ENCODE results near the gene TMEM238L. TPM values are rescaled to one million over a fixed set of nuclear protein-coding genes. Genes with fewer than 3 reads are reported as not detected.

TMEM238L gene
- total RNA-seq, 1 donor = not detected

DNA sequence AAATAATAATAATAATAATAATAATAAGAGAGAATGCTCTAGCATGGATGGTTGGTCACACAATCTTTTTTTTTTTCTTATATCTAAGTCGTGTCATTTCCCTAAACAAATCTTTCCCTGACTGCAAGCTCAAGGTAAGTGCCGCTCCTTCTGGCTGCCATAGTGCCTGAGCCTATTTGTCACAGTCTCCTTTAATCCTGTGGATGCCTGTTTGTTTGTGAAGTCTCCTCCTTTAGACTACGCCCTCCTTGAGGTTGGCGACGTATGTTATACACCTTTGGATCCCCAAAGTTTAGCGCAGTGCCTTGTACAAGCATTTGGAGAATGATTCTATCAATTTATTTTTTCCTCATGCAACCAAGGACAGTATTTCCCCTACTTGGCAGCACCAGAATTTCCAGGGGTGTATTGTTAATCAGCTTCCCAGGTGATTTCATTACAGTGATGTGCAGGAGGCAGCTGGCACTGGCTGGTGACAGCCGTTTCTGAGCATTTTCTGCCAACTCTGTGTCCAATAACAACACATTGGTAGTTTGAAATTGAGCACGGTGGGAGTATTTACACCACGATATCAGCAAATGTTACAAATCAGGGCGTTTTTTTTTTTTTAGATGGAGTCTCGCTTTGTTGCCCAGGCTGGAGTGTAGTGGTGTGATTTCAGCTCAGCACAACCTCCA, 26.6 kb downstream of the TMEM238L start:
- no peak overlapping the region for H3K4me3 ChIP-seq (ENCODE audit: low read depth, low read length)
- TF ChIP-seq, protein P1, sequence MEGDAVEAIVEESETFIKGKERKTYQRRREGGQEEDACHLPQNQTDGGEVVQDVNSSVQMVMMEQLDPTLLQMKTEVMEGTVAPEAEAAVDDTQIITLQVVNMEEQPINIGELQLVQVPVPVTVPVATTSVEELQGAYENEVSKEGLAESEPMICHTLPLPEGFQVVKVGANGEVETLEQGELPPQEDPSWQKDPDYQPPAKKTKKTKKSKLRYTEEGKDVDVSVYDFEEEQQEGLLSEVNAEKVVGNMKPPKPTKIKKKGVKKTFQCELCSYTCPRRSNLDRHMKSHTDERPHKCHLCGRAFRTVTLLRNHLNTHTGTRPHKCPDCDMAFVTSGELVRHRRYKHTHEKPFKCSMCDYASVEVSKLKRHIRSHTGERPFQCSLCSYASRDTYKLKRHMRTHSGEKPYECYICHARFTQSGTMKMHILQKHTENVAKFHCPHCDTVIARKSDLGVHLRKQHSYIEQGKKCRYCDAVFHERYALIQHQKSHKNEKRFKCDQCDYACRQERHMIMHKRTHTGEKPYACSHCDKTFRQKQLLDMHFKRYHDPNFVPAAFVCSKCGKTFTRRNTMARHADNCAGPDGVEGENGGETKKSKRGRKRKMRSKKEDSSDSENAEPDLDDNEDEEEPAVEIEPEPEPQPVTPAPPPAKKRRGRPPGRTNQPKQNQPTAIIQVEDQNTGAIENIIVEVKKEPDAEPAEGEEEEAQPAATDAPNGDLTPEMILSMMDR (IDR thresholded peaks at IDR 0.05; ENCODE audit: insufficient read depth, low read depth, low read length) = no peak
- DNase-seq (ENCODE audit: low read depth) = no peak

DNA sequence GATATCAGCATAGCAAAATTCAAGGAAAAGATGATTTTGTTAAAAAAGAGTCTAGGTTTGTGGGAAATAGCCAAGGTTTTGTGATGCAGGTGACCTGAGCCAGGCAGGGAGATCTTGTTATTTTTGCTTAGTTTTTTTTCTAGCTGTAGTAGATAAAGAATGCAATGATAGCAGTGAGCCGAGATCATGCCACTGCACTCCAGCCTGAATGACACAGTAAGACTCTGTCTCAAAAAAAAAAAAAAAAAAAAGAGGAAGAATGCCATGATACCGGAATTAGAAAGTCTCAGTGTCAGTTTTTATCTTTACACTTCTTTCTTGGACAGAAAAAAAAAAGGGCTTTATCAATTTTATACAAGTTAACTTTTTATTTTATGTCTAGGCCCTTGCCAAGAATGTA, 27.5 kb downstream of the TMEM238L start:
- TF ChIP-seq, protein P1 (IDR thresholded peaks at IDR 0.05; ENCODE audit: insufficient read depth, low read depth, low read length) = no peak
- no peak for DNase-seq (ENCODE audit: low read depth)
- no peak overlapping the region for H3K4me3 ChIP-seq (ENCODE audit: low read depth, low read length)

DNA sequence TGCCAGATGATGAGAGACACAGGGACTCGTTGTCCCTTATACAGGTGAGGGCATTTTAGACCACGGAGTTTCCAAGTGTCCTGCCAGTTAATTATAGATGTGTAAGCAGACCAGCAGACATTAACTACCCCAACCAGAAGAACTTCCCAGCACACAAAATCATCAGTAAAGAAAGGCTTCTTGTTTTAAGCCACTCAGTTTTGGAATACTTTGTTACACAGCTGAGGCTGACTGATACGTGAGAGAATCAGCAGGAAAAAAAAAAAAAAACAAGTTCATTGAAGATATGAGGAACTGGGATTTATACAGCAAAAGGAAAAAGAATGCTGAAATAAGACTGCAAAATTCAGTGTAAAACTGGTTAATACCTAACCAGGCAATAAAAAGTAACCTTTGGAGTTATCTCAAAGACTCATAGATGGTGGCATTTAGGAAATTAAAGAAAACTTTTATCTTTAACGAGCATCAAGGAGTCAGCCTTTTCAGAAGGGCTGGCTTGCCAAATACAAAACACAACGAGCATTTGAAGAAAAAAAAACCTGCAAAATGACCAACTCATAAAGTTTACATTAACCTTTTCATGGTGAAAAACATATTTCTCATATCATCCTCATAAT, 28.1 kb downstream of the TMEM238L start:
- TF ChIP-seq, protein P1 (IDR thresholded peaks at IDR 0.05; ENCODE audit: insufficient read depth, low read depth, low read length) = no peak
- DNase-seq (ENCODE audit: low read depth) = no peak
- no peak overlapping the region for H3K4me3 ChIP-seq (ENCODE audit: low read depth, low read length)

DNA sequence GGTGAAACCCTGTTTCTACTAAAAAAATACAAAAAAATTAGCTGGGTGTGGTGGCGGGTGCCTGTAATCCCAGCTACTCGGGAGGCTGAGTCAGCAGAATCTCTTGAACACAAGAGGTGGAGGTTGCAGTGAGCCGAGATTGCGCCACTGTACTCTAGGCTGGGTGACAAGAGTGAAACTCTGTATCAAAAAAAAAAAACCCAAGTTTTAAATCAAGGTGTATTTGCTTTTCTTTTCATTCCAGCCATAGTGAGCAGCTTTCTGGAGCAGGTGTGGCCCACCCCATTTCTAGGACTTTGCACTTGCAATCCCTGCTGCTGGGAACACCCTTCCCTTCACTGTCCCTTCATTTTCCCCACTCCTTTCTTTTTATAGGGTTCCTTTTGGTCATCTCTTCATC, 28.8 kb downstream of the TMEM238L start:
- DNase-seq (ENCODE audit: low read depth) = no peak
- TF ChIP-seq, protein P1 (IDR thresholded peaks at IDR 0.05; ENCODE audit: insufficient read depth, low read depth, low read length) = no peak
- no peak overlapping the region for H3K4me3 ChIP-seq (ENCODE audit: low read depth, low read length)

DNA sequence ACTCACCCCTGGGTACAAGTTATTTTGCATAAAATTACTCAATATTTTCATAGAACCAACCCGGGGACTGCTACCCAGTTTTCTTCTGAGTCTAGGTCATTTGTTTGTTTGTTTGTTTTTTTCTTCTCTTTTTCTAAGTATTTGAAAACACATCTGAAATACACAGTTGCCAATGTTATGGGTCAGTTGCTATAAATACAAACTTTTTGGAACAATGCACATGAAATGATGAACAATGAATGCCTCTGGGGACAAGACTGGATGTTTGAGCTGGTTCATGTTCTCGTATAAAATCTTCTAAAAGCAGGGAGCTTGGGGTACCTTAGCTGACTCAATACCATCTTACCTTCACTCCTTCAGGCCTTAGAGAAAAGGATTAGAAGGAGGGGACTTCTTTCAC, 30.5 kb downstream of the TMEM238L start:
- TF ChIP-seq, protein P1 (IDR thresholded peaks at IDR 0.05; ENCODE audit: insufficient read depth, low read depth, low read length) = no peak
- H3K4me3 ChIP-seq (ENCODE audit: low read depth, low read length) = no peak overlapping the region
- DNase-seq (ENCODE audit: low read depth) = no peak

DNA sequence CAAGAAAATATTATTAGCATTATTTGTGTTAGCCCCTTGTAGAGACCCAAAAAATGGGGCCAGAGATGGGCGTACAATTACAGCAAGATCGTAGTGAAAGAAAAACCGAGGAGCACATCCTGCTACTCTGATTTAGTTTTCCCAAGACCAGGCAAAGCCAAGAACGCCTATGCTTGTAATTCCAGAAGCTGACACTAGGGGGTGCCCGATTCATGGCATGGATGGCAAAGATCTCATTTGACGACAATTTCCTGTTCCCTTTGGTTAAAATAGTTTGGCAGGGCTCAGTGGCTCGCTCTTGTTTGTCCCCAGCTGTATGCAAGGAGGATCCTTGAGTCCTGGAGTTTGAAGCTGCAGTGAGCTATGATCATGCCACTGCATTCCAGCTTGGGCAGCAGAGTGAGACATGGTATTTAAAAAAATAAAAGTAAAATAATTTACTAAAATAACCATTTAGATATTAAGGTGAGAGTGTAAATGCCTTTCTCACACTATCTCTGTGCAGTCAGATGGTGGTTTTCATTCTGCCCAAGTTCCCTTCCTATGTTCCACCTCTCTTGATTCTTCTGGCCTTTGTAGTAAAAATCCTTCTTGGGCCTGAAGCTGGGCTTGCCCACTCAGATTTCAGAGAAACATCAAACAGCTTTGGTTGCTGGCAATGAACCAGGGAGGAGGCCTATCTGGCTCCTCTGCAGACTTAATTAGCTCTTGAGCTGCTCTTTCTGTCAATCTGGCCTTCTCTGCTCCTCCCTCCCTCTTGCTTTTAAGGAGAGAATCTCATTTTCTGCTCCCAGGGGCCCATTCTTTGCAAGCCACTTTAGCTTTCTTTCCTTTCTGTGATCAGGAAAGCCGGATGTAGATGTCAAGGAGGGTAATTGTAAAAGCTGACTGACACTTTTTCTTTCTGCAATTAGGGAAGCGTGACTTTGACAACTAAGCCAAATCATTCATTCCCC, 31.2 kb downstream of the TMEM238L start:
- H3K4me3 ChIP-seq (ENCODE audit: low read depth, low read length) = no peak overlapping the region
- TF ChIP-seq, protein P1 (IDR thresholded peaks at IDR 0.05; ENCODE audit: insufficient read depth, low read depth, low read length) = peak; percentile 55
- peak; percentile 4 for DNase-seq (ENCODE audit: low read depth)

Data from fibroblast of villous mesenchyme (primary cell).